SH-SY5Y (cell line): ENCODE results near the gene PATL2.

Experiments
- GATA2 ChIP-seq: IDR thresholded peaks from 2 replicates; pipeline ENCODE4 v1.6.1; 2011; ENCODE audit warnings: mild to moderate bottlenecking, low read depth, low read length
- GATA3 ChIP-seq: IDR thresholded peaks from 2 replicates; pipeline ENCODE4 v1.6.1; 2011; ENCODE audit warnings: low read depth, mild to moderate bottlenecking, low read length, moderate library complexity

PATL2 gene

DNA sequence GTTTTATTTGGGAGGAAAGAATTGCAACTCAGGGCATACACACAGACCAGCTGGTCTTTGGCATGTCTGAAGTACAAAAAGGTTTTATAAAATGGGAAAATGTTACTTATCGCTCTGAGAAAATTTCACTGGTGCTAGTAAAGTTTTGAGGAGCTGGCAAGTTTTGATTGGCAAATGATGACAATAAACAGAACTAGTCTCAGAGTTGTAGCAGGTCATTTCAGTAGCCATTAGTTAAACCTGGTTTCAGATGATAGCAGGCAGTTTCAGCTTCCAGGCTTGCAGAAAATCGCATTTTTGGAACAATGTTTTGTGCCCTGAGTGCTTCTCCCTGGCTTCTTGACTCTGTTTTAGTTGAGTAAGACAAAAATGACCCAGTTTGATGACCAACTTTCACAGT lies 10.9 kb upstream of the PATL2 start:
- TF ChIP-seq GATA3 (no peak), GATA2 (no peak)

DNA sequence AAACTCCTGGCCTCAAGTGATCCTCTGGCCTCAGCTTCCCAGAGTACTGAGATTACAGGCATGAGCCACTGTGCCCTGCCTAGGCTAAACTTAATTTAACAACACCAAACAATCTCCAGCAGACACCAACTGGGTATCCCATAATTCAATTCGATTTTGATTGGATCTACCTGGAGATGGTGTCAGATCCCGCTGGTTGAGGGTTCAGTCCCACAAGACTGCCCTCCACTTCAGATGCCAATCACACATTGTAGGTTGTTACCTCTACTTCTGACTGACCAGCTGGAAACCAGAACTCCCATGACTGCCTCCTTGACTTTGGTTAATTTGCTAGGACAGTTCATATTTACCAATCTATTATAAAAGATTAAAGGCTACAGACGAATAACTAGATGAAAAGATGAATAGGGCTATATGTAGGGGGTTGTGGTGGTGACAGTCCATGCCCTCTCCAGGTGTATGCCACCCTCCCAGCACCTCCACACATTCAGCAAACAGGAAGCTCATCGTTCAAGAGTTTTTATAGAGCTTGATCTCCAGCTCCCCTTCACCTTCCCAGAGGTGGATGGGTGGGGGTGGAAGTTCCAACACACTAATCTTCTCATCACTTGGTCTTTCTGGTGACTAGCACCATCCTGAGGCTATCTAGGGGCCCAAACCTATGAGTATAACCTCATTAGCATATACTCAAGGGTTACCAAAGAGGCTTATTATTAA lies 9.5 kb upstream of the PATL2 start:
- no peak for TF ChIP-seq GATA3
- no peak for TF ChIP-seq GATA2

DNA sequence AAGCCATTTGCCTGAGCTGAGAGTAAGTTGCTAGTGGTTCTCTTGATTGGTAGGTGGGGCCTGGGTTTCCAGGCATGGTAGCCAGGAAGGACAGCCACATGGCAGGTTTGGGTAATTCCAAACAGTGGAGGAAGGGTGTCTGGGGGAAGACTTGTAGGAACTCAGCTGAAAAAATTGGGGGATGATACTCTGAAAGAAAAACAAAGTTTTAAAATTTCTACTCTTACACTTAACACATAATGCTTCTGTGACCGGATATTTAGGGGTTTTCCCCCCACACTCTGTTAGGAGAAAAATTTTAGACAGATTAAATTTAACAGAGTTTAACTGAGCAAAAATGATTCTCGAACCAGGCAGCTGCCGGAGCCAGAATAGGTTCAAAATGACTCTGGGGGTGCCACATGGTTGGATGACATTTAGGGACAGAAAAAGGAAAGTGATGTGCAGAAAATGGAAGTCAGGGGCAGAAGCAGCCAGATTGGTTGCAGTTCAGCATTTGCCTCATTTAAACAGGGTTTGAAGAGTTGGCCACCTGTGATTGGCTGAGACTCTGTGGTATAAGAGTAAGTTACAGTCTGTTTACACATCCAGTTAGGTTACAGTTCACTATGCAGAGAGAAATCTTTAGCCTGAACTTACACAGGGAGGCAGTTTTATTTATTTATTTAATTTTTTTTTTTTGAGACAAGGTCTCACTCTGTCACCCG lies 8.3 kb upstream of the PATL2 start:
- TF ChIP-seq GATA3 (no peak), GATA2 (no peak)

DNA sequence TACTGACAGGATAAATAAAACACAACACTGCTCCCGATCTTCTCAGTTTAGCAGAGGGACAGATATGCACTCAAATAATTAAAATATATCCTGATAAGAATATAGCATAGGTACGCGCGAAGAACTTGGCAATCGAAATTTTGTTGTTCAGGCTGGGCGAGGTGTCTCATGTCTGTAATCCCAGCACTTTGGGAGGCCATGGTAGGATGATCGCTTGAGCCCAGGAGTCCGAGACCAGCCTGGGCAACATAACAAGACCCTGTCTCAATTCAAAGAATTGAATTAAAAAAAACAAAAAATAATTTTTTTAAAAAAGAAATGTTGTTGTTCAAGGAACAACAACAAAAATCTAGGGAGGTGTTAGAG lies 7.8 kb upstream of the PATL2 start:
- TF ChIP-seq GATA2 (no peak), GATA3 (no peak)

DNA sequence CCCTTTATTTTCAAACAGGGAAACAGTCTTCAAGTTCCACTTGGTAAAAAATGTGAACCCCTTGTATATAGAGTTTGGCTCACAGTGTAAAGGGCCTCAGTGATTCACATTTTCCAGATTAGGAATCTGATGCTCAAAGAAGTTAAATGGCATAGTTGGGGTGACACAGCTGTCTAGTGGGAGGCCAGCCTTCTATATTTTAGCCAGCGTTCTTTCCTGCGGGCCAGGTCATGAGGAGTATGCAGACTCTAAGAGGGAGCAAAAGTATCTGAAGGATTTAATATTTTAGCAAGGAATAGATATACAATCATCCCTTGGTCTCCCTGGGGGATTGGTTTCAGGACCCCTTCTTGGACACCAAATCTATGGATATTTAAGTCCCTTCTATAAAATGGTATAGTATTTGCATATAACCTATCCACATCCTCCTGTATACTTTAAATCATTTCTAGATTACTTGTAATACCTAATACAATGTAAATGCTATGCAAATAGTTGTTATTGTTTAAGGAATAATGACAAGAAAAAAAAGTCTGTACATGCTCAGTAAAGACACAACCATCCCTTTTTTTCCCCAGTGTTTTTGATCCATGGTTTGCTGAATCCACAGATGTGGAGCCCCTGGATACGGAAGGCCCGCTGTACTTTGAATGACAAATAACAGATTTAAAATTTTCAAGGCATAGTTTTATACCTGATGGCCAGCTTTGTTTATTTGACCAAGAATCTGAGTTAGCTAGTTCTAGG lies 7.2 kb upstream of the PATL2 start:
- TF ChIP-seq GATA3 (no peak), GATA2 (no peak)

DNA sequence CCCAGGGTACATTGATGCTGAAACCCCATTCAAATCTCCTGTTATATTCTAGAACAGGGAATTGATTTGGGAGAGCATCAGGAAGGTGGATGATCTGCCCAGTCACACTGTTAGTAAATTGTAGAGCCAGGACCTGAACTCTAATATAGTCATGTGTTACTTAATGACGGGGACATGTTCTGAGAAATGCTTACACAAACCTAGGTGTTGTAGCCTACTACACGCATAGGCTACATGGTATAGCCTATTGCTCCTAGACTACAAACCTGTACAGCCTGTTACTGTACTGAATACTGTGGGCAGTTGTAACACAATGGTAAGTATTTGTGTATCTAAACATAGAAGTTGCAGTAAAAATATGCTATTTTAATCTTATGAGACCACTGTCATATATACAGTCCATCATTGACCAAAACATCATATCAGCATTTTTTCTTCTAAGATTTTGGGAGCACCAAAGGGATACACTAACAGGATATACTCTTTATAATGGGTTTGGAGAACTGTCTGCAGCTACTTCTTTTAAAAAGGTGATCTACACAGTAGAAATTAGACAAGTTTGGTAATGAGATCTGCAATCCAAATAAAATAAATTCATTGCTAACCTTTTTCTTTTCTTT lies 6.0 kb upstream of the PATL2 start:
- TF ChIP-seq GATA2 (no peak), GATA3 (no peak)

DNA sequence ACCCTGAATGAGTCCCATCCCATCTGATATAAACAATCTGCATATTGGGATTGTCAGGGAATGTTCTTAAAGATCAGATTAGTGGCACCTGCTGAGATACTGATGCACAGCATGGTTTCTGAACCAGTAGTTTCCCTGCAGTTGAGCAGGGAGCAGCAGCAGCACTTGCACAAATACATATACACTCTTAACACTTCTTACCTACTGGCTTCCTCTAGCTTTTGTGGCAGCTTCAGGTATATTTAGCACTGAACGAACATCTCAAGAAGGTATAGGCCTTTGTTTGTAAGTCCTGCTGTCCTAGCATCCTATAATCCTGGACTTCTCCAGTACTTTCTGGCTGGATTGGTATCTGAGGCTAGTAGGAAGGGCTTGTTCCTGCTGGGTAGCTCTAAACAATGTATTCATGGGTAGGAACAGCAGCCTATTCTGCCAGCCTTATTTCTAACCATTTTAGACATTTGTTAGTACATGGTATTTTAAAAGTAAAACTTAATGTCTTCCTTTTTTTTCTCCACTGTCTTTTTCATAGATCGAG lies 4.7 kb upstream of the PATL2 start:
- TF ChIP-seq GATA2, result no peak

DNA sequence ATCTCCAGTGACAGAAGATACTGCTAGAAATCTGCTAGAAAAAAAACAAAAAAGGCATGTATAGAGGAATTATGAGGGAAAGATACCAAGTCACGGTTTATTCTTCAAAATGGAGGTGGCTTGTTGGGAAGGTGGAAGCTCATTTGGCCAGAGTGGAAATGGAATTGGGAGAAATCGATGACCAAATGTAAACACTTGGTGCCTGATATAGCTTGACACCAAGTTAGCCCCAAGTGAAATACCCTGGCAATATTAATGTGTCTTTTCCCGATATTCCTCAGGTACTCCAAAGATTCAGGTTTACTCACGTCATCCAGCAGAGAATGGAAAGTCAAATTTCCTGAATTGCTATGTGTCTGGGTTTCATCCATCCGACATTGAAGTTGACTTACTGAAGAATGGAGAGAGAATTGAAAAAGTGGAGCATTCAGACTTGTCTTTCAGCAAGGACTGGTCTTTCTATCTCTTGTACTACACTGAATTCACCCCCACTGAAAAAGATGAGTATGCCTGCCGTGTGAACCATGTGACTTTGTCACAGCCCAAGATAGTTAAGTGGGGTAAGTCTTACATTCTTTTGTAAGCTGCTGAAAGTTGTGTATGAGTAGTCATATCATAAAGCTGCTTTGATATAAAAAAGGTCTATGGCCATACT lies 4.1 kb upstream of the PATL2 start:
- TF ChIP-seq GATA3, result no peak
- no peak for TF ChIP-seq GATA2

DNA sequence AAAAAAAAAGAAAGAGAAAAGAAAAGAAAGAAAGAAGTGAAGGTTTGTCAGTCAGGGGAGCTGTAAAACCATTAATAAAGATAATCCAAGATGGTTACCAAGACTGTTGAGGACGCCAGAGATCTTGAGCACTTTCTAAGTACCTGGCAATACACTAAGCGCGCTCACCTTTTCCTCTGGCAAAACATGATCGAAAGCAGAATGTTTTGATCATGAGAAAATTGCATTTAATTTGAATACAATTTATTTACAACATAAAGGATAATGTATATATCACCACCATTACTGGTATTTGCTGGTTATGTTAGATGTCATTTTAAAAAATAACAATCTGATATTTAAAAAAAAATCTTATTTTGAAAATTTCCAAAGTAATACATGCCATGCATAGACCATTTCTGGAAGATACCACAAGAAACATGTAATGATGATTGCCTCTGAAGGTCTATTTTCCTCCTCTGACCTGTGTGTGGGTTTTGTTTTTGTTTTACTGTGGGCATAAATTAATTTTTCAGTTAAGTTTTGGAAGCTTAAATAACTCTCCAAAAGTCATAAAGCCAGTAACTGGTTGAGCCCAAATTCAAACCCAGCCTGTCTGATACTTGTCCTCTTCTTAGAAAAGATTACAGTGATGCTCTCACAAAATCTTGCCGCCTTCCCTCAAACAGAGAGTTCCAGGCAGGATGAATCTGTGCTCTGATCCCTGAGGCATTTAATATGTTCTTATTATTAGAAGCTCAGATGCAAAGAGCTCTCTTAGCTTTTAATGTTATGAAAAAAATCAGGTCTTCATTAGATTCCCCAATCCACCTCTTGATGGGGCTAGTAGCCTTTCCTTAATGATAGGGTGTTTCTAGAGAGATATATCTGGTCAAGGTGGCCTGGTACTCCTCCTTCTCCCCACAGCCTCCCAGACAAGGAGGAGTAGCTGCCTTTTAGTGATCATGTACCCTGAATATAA lies 2.2 kb upstream of the PATL2 start:
- TF ChIP-seq GATA3 (no peak), GATA2 (no peak)

DNA sequence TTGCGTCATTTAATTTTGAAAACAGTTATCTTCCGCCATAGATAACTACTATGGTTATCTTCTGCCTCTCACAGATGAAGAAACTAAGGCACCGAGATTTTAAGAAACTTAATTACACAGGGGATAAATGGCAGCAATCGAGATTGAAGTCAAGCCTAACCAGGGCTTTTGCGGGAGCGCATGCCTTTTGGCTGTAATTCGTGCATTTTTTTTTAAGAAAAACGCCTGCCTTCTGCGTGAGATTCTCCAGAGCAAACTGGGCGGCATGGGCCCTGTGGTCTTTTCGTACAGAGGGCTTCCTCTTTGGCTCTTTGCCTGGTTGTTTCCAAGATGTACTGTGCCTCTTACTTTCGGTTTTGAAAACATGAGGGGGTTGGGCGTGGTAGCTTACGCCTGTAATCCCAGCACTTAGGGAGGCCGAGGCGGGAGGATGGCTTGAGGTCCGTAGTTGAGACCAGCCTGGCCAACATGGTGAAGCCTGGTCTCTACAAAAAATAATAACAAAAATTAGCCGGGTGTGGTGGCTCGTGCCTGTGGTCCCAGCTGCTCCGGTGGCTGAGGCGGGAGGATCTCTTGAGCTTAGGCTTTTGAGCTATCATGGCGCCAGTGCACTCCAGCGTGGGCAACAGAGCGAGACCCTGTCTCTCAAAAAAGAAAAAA lies 1.4 kb upstream of the PATL2 start:
- TF ChIP-seq GATA3 (no peak), GATA2 (no peak)

DNA sequence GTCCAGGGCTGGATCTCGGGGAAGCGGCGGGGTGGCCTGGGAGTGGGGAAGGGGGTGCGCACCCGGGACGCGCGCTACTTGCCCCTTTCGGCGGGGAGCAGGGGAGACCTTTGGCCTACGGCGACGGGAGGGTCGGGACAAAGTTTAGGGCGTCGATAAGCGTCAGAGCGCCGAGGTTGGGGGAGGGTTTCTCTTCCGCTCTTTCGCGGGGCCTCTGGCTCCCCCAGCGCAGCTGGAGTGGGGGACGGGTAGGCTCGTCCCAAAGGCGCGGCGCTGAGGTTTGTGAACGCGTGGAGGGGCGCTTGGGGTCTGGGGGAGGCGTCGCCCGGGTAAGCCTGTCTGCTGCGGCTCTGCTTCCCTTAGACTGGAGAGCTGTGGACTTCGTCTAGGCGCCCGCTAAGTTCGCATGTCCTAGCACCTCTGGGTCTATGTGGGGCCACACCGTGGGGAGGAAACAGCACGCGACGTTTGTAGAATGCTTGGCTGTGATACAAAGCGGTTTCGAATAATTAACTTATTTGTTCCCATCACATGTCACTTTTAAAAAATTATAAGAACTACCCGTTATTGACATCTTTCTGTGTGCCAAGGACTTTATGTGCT lies 721 bp upstream of the PATL2 start:
- TF ChIP-seq GATA3 (no peak), GATA2 (no peak)
